ENCODE measurements around the gene ERCC6L2.

Gene ERCC6L2

GRCh38 chr9:95854386-95855020 lies 21.0 kb upstream of the ERCC6L2 start:
- no peaks in the 10 kb centered on the region for H3K79me2 ChIP-seq (ENCODE audit: control insufficient read depth, low read length)
- H3K4me2 ChIP-seq (ENCODE audit: low read length): no peak overlapping the region
- no peak for TF ChIP-seq EZH2phosphoT487 (IDR thresholded peaks at IDR 0.05; ENCODE audit: borderline replicate concordance, low read length)
- no peak for TF ChIP-seq CTCF (IDR thresholded peaks at IDR 0.05; ENCODE audit: low read depth, low read length, poor library complexity, severe bottlenecking)
- no peaks in the 10 kb centered on the region for H3K9me2 ChIP-seq (replicated peaks; ENCODE audit: control insufficient read depth, low read length)
- H3K4me3 ChIP-seq (ENCODE audit: low read length): no peak overlapping the region
- no peaks in the 10 kb centered on the region for H3F3A ChIP-seq (ENCODE audit: control insufficient read depth, insufficient read depth)
- no peaks in the 10 kb centered on the region for H3K27me3 ChIP-seq (ENCODE audit: control insufficient read depth, low read length)
- peaks cover 8% of the 10 kb centered on the region for H3K4me1 ChIP-seq (ENCODE audit: control insufficient read depth, low read length)
- no peak overlapping the region for H3K27ac ChIP-seq (ENCODE audit: low read depth, low read length)
- no peaks in the 10 kb centered on the region for H3K9me3 ChIP-seq (ENCODE audit: control insufficient read depth, insufficient read depth, low read length)
- no peaks in the 10 kb centered on the region for H4K20me1 ChIP-seq (ENCODE audit: control insufficient read depth, insufficient read depth, low read depth, low read length)
- no peaks in the 10 kb centered on the region for H3K36me3 ChIP-seq (ENCODE audit: control insufficient read depth, low read length)

GRCh38 chr9:95855961-95856360 lies 19.5 kb upstream of the ERCC6L2 start:
- no peaks in the 10 kb centered on the region for H3K36me3 ChIP-seq (ENCODE audit: control insufficient read depth, low read length)
- H3K4me1 ChIP-seq (ENCODE audit: control insufficient read depth, low read length): peaks cover 8% of the 10 kb centered on the region
- no peak overlapping the region for H3K27ac ChIP-seq (ENCODE audit: low read depth, low read length)
- H3K79me2 ChIP-seq (ENCODE audit: control insufficient read depth, low read length): no peaks in the 10 kb centered on the region
- no peaks in the 10 kb centered on the region for H3K27me3 ChIP-seq (ENCODE audit: control insufficient read depth, low read length)
- TF ChIP-seq CTCF (IDR thresholded peaks at IDR 0.05; ENCODE audit: low read depth, low read length, poor library complexity, severe bottlenecking): no peak
- H3K9me2 ChIP-seq (replicated peaks; ENCODE audit: control insufficient read depth, low read length): no peaks in the 10 kb centered on the region
- H3K9me3 ChIP-seq (ENCODE audit: control insufficient read depth, insufficient read depth, low read length): no peaks in the 10 kb centered on the region
- no peak overlapping the region for H3K4me3 ChIP-seq (ENCODE audit: low read length)
- no peak overlapping the region for H3K4me2 ChIP-seq (ENCODE audit: low read length)
- no peaks in the 10 kb centered on the region for H4K20me1 ChIP-seq (ENCODE audit: control insufficient read depth, insufficient read depth, low read depth, low read length)
- no peaks in the 10 kb centered on the region for H3F3A ChIP-seq (ENCODE audit: control insufficient read depth, insufficient read depth)

- Histone ChIP-seq H3K9me3 (ENCODE audit: control insufficient read depth, insufficient read depth, low read length) (peaks cover 2% of the 10 kb centered on the region; the same call in 1 of the 2 replicates), H3K79me2 (ENCODE audit: control insufficient read depth, low read length) (no peaks in the 10 kb centered on the region), H4K20me1 (ENCODE audit: control insufficient read depth, insufficient read depth, low read depth, low read length) (no peaks in the 10 kb centered on the region), H3K27ac (ENCODE audit: low read depth, low read length) (no peak overlapping the region), H3F3A (ENCODE audit: control insufficient read depth, insufficient read depth) (no peaks in the 10 kb centered on the region), H3K4me2 (ENCODE audit: low read length) (no peak overlapping the region), H3K4me1 (ENCODE audit: control insufficient read depth, low read length) (peaks cover 8% of the 10 kb centered on the region), H3K27me3 (ENCODE audit: control insufficient read depth, low read length) (no peaks in the 10 kb centered on the region), H3K9me2 (replicated peaks; ENCODE audit: control insufficient read depth, low read length) (no peaks in the 10 kb centered on the region), H3K36me3 (ENCODE audit: control insufficient read depth, low read length) (no peaks in the 10 kb centered on the region), H3K4me3 (ENCODE audit: low read length) (no peak overlapping the region)
- no peak for TF ChIP-seq EZH2phosphoT487 (IDR thresholded peaks at IDR 0.05; ENCODE audit: borderline replicate concordance, low read length)
- TF ChIP-seq CTCF (IDR thresholded peaks at IDR 0.05; ENCODE audit: low read depth, low read length, poor library complexity, severe bottlenecking): no peak
Observed at GRCh38 chr9:95857124-95857523, 18.4 kb upstream of the ERCC6L2 start.

Measured in DOHH2 (cell line).